Kidney epithelial cell (primary cell): Measurements from ENCODE around the gene PLP2. TPM values are rescaled to one million over a fixed set of nuclear protein-coding genes. Genes with fewer than 3 reads are reported as not detected.

Experiments used
- DNase-seq: peaks from one replicate; pipeline ENCODE4 v3.0.0-alpha.2; 2010; ENCODE audit warnings: low read depth
- H3K27me3 ChIP-seq: 2 replicates; pipeline ENCODE4 v1.6.0; 2011; ENCODE audit warnings: low read length; ENCODE audit not compliant: control insufficient read depth, insufficient read depth
- H3K36me3 ChIP-seq: 2 replicates; pipeline ENCODE4 v1.5.1; 2011; ENCODE audit warnings: low read length; ENCODE audit not compliant: control insufficient read depth, insufficient read depth
- H3K4me3 ChIP-seq: 2 replicates; pipeline ENCODE4 v1.5.1; 2011; ENCODE audit warnings: low read depth, mild to moderate bottlenecking, control low read depth, low read length
- total RNA-seq: library from RNA; depleted of rRNA; stranded (reverse); fragments of >200 nt; gene quantifications from 2 replicates; pipeline ENCODE4 v1.2.3, GENCODE V29; 2015
- TF ChIP-seq, protein P1 (sequence below): IDR thresholded peaks from 2 replicates; pipeline ENCODE4 v1.5.1; 2011; ENCODE audit warnings: mild to moderate bottlenecking, moderate library complexity, low read length, control low read depth, inconsistent platforms; ENCODE audit not compliant: insufficient read depth, poor library complexity, severe bottlenecking

PLP2 gene
- total RNA-seq, 1 donor from 2014 or later, result 82.6 TPM

DNA sequence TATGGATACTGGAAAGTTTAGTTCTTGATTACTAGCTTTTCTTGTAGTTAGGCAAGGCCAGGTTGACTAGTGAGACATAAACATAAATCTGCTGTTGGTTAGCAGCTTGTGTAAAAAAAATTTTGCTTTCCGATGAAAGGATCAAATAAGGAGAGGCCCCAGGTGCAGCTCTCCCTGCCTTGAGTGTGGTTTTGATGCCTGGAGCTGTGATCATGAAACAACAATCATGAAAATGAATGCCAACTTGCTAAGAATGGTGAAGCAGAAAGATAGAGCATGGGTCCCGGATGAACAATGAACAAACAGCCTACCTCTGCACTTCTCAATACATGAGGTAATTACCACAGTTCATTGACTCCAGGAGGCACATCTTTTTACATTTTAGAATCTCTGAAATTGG, 42.7 kb downstream of the PLP2 start:
- TF ChIP-seq, protein P1, sequence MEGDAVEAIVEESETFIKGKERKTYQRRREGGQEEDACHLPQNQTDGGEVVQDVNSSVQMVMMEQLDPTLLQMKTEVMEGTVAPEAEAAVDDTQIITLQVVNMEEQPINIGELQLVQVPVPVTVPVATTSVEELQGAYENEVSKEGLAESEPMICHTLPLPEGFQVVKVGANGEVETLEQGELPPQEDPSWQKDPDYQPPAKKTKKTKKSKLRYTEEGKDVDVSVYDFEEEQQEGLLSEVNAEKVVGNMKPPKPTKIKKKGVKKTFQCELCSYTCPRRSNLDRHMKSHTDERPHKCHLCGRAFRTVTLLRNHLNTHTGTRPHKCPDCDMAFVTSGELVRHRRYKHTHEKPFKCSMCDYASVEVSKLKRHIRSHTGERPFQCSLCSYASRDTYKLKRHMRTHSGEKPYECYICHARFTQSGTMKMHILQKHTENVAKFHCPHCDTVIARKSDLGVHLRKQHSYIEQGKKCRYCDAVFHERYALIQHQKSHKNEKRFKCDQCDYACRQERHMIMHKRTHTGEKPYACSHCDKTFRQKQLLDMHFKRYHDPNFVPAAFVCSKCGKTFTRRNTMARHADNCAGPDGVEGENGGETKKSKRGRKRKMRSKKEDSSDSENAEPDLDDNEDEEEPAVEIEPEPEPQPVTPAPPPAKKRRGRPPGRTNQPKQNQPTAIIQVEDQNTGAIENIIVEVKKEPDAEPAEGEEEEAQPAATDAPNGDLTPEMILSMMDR, result no peak
- H3K36me3 ChIP-seq, result no peaks in the 10 kb centered on the region

DNA sequence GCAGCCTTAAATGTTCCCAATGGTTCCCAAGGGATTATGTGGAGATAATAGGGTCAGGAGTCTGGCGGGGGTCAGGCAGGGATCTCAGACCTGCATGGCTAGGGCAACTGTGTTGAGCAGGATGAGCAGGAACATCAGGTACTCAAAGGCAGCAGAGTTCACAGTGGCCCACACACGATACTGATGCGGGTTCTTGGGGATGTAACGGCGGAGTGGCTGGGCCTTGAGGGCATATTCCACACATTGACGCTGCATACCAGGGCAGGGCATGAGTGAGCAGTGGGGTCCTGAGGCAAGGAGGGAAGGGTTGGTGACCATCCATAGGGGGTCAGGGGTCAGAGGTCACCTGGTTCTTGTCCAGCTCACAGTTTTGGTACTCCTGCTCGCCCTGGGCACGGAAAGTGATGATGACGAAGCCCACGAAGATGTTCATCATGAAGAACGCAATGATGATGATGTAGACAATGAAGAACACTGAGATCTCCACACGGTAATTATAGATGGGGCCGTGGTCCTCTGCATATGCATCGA, 43.4 kb downstream of the PLP2 start:
- TF ChIP-seq, protein P1, result no peak
- DNase-seq, result no peak

More for the DNA sequence above, 42.7 kb downstream of the PLP2 start:
- Histone ChIP-seq H3K4me3 (no peak overlapping the region), H3K27me3 (no peaks in the 10 kb centered on the region)
- DNase-seq, result no peak

DNA sequence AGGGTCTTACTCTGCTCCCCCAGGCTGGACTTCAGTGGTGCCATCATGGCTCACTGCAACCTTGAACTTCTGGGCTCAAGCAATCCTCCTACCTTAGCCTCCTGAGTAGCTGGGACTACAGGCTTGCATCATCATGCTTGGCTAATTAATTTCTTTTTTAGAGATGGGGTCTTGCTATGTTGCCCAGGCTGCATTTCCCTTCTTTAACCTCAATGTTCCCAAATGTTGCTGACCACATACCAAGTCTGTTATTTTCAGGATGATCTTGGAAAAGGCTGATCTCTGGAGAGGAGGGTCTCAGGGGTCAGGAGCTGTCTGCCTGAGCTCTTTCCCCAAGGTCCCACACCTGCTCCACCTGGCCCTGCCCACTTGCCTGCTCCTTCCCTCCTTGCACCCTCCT, 48.4 kb downstream of the PLP2 start:
- H3K4me3 ChIP-seq, result no peak overlapping the region
- no peak for DNase-seq
- H3K27me3 ChIP-seq, result no peaks in the 10 kb centered on the region
- H3K36me3 ChIP-seq, result no peaks in the 10 kb centered on the region
- TF ChIP-seq, protein P1, result no peak

More for the DNA sequence above, 43.4 kb downstream of the PLP2 start:
- Histone ChIP-seq H3K4me3 (no peak overlapping the region), H3K27me3 (no peaks in the 10 kb centered on the region), H3K36me3 (no peaks in the 10 kb centered on the region)

DNA sequence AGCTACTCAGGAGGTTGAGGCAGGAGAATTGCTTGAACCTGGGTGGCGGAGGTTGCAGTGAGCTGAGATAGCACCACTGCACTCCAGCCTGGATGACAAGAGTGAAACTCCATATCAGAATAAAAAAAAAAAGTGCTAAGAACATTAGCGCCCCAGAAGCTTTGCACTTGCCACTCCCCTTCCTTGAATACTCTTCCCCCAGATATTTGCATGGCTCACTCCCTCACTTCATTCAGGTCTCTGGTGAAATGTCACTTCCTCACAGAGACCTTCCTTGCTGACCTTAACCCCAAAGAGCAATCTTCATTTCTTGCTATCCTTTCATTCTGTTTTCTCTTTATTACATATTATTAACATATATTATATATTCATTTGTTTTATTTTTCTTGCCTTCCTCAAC, 50.2 kb downstream of the PLP2 start:
- TF ChIP-seq, protein P1, result no peak
- H3K4me3 ChIP-seq, result no peak overlapping the region
- no peak for DNase-seq
- H3K36me3 ChIP-seq, result no peaks in the 10 kb centered on the region
- no peaks in the 10 kb centered on the region for H3K27me3 ChIP-seq

Other genes with a start within 250 kb of the PLP2 start
- gene OTUD5, start 214.3 kb upstream of the PLP2 start, total RNA-seq, result 51.7 and 56.0 TPM in 2 replicates
- 0.67 and 1.6 TPM in 2 replicates for gene KCND1, start 200.1 kb upstream of the PLP2 start, total RNA-seq
- 25.8 and 31.1 TPM in 2 replicates for gene GRIPAP1, start 169.6 kb upstream of the PLP2 start, total RNA-seq
- gene TFE3, start 128.5 kb upstream of the PLP2 start, total RNA-seq, result 55.6 and 63.3 TPM in 2 replicates
- 5.5 and 6.4 TPM in 2 replicates for gene CCDC120, start 112.9 kb upstream of the PLP2 start, total RNA-seq
- gene PRAF2, start 97.9 kb upstream of the PLP2 start, total RNA-seq, result 16.8 and 18.1 TPM in 2 replicates
- 115 and 117 TPM in 2 replicates for gene WDR45, start 92.0 kb upstream of the PLP2 start, total RNA-seq
- 26.4 and 35.0 TPM in 2 replicates for gene GPKOW, start 48.2 kb upstream of the PLP2 start, total RNA-seq
- gene MAGIX, start 9.1 kb upstream of the PLP2 start, total RNA-seq, result 2.9 and 5.1 TPM in 2 replicates
- gene PRICKLE3, start 14.5 kb downstream of the PLP2 start, total RNA-seq, result 12.7 and 17.7 TPM in 2 replicates
- gene SYP, start 28.3 kb downstream of the PLP2 start, total RNA-seq, result 0.27 and 1.0 TPM in 2 replicates
- gene CACNA1F, start 61.4 kb downstream of the PLP2 start, total RNA-seq, result not detected in 2 replicates
- gene CCDC22, start 63.6 kb downstream of the PLP2 start, total RNA-seq, result 30.8 and 32.5 TPM in 2 replicates
- gene FOXP3, start 92.8 kb downstream of the PLP2 start, total RNA-seq, result 0.41 and 0.71 TPM in 2 replicates
- gene PPP1R3F, start 97.9 kb downstream of the PLP2 start, total RNA-seq, result 4.3 and 6.5 TPM in 2 replicates
- not detected in 2 replicates for gene GAGE10, start 131.7 kb downstream of the PLP2 start, total RNA-seq
- not detected in 2 replicates for gene GAGE12J, start 150.1 kb downstream of the PLP2 start, total RNA-seq
- not detected in 2 replicates for gene GAGE13, start 159.7 kb downstream of the PLP2 start, total RNA-seq